Mesothelial cell of epicardium (in vitro differentiated cells): ENCODE results near the gene IGF1R. TPM values are rescaled to one million over a fixed set of nuclear protein-coding genes. Genes with fewer than 3 reads are reported as not detected.
A peak's percentile ranks its signal among the peaks of the same experiment; 100 is the strongest.

Experiments
- DNase-seq, 2 experiments: peaks; one replicate each; pipeline ENCODE4 v3.0.0; 2021; ENCODE audit warnings: low spot score in 2 of 2; ENCODE audit not compliant: unreplicated experiment in 2 of 2
- H3K27ac Mint-ChIP-seq: 2 replicates; pipeline ENCODE4 v1.8.0; 2021; ENCODE audit warnings: mixed read lengths
- H3K27me3 Mint-ChIP-seq: 2 replicates; pipeline ENCODE4 v1.8.0; 2021; ENCODE audit warnings: low read depth, mixed read lengths
- H3K36me3 Mint-ChIP-seq: 2 replicates; pipeline ENCODE4 v1.8.0; 2021; ENCODE audit warnings: mixed read lengths
- H3K4me1 Mint-ChIP-seq: 2 replicates; pipeline ENCODE4 v1.8.0; 2021; ENCODE audit warnings: mixed read lengths
- H3K4me3 Mint-ChIP-seq: 2 replicates; pipeline ENCODE4 v1.8.0; 2021; ENCODE audit warnings: mild to moderate bottlenecking, moderate library complexity, mixed read lengths
- H3K9me3 Mint-ChIP-seq: 2 replicates; pipeline ENCODE4 v1.8.0; 2021; ENCODE audit warnings: mixed read lengths
- total RNA-seq: library from RNA; stranded (reverse); gene quantifications from 3 replicates; pipeline ENCODE4 v1.2.1, GENCODE V29; 2021
- TF ChIP-seq, protein P1 (sequence below): fragments of 200-600 bp; sonication (generic); IDR thresholded peaks from one replicate; pipeline ENCODE4 v1.5.0; 2021; ENCODE audit warnings: antibody characterized with exemption; ENCODE audit not compliant: unreplicated experiment

The IGF1R gene
- total RNA-seq, 1 donor from 2014 or later, result 113 TPM

DNA sequence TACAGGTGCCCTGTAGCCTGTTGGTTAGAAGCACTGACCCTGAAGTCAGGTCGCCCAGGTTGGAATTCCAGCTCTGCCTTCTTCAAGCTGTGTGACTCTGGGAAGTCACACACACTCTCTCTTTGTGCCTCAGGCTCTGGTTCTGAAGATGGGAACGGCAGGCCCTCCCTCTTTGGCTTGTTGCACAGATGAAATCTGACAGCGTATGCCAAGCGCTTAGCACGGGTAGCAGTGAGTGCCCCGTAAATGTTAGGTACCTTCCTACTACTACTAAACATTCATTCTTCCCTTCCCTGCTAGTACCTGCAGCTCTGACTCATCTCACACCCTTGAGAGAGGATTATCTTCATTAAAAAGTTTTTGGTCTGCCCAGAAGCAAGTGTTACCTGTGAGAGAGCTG, 220.2 kb downstream of the IGF1R start:
- no peak for DNase-seq
- no peaks in the 10 kb centered on the region for H3K27me3 Mint-ChIP-seq
- TF ChIP-seq, protein P1, sequence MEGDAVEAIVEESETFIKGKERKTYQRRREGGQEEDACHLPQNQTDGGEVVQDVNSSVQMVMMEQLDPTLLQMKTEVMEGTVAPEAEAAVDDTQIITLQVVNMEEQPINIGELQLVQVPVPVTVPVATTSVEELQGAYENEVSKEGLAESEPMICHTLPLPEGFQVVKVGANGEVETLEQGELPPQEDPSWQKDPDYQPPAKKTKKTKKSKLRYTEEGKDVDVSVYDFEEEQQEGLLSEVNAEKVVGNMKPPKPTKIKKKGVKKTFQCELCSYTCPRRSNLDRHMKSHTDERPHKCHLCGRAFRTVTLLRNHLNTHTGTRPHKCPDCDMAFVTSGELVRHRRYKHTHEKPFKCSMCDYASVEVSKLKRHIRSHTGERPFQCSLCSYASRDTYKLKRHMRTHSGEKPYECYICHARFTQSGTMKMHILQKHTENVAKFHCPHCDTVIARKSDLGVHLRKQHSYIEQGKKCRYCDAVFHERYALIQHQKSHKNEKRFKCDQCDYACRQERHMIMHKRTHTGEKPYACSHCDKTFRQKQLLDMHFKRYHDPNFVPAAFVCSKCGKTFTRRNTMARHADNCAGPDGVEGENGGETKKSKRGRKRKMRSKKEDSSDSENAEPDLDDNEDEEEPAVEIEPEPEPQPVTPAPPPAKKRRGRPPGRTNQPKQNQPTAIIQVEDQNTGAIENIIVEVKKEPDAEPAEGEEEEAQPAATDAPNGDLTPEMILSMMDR, result no peak
- H3K27ac Mint-ChIP-seq, result no peak overlapping the region
- H3K36me3 Mint-ChIP-seq, result peaks cover 7% of the 10 kb centered on the region
- no peak overlapping the region for H3K4me3 Mint-ChIP-seq
- peaks cover 4% of the 10 kb centered on the region for H3K9me3 Mint-ChIP-seq
- H3K4me1 Mint-ChIP-seq, result peaks cover 32% of the 10 kb centered on the region

DNA sequence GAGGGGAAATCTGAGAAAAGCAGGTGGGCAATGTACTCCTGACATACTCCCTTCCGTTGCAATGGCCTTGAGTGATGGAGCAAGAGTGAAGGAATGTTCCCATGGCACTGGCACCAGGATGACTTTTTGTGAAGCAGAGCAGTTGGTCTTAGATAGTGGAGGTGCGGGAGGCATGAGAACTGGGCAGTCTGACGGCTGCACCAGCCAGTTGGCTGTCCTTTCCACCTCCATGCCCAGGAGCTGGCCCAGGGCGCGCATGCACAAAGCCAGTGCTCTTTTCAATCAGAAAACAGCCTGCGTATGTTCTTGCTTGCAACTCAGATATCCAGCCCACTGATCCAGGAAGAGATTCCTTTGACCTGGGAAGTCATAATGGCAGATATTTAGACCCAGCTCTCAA, 222.4 kb downstream of the IGF1R start:
- H3K9me3 Mint-ChIP-seq, result no peaks in the 10 kb centered on the region
- H3K36me3 Mint-ChIP-seq, result peaks cover 7% of the 10 kb centered on the region
- H3K27ac Mint-ChIP-seq, result no peak overlapping the region
- H3K4me3 Mint-ChIP-seq, result no peak overlapping the region
- no peak for DNase-seq
- TF ChIP-seq, protein P1, result no peak
- H3K4me1 Mint-ChIP-seq, result peaks cover 53% of the 10 kb centered on the region
- no peaks in the 10 kb centered on the region for H3K27me3 Mint-ChIP-seq

DNA sequence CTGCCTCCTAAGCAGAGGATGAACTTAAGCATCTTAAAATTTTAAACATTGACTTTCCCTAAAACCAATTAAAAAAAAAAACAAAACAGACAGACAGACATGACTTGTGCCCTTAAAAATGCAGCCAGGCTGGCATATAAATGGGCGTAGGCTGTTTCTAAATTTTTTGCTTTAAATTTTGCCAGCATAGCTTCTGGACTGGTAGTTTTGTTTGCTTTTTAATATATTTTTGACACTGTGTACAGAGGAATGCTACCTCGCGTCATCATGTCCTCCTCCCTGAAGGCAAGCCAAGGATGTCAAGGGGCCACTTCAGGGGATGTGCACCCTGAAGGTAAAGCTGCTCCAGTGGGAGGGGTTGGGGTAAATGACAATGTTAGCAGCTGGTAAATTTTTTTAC, 224.4 kb downstream of the IGF1R start:
- no peak for DNase-seq
- Mint-ChIP-seq H3K9me3 (no peaks in the 10 kb centered on the region), H3K27ac (no peak overlapping the region), H3K4me3 (no peak overlapping the region), H3K27me3 (no peaks in the 10 kb centered on the region), H3K4me1 (peaks cover 50% of the 10 kb centered on the region), H3K36me3 (peaks cover 6% of the 10 kb centered on the region)
- TF ChIP-seq, protein P1, result no peak

DNA sequence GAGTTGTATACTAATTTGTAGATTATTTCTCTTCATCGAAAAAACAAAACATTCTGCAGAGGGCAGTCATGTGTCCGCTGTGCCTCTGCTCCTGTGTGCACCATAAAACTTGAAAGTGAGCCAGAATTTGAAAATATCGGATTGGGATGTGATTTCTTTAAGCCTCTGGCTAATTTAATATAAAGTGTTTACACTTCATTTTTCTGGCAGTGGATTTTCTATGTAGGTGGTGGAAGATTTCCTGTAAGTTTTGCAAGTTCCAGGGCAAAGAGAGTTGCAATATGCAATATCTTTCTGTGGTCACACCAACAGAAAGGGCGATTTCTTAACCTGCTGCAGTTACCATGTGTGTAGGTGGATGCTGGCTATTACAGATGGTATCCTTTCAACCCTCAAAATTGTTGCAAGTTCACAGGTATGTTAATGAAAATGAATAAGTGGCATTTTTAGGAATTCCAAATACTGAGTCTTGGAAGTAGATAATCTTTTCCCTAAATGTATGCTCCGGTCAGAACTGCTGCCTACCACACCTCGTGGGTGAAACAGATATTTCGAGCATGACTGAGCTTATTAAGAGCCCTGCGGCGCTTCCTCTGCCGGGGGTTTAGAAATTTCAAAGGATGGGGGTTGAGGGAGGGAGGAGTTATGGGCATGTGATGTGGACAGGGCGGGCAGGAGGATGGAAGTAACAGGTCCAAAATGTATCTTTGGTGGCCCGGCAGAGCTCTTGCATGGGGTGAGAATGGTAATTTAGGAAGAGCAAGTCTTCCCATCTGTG, 225.3 kb downstream of the IGF1R start:
- TF ChIP-seq, protein P1, result no peak
- no peaks in the 10 kb centered on the region for H3K27me3 Mint-ChIP-seq
- H3K4me3 Mint-ChIP-seq, result no peak overlapping the region
- H3K9me3 Mint-ChIP-seq, result no peaks in the 10 kb centered on the region
- peak overlapping the region; percentile 44 for H3K27ac Mint-ChIP-seq
- DNase-seq, result no peak
- H3K36me3 Mint-ChIP-seq, result peaks cover 6% of the 10 kb centered on the region
- peaks cover 46% of the 10 kb centered on the region for H3K4me1 Mint-ChIP-seq

DNA sequence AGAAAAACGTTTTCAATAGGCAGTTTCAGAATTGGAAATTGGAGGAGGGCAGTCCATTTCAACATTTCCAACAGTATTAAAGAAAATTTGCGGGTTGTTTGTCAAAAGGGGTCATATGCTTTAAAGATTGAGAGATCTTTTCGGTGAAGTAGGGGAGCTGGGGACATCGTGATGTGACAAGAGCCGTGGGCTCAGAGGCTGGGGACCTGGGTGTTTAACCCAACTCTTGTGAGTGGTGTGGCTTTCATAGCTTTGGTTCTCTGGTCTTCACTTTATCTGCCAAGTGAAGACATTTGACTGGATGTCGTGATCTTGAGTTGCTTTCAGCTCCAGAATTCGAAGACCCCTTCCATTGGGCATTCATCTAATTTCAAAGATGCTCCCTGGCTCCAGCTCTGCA, 226.0 kb downstream of the IGF1R start:
- Mint-ChIP-seq H3K27me3 (no peaks in the 10 kb centered on the region), H3K36me3 (peaks cover 6% of the 10 kb centered on the region), H3K27ac (peak overlapping the region; percentile 30), H3K9me3 (no peaks in the 10 kb centered on the region), H3K4me3 (no peak overlapping the region), H3K4me1 (peaks cover 44% of the 10 kb centered on the region)
- TF ChIP-seq, protein P1, result no peak
- DNase-seq, result no peak

DNA sequence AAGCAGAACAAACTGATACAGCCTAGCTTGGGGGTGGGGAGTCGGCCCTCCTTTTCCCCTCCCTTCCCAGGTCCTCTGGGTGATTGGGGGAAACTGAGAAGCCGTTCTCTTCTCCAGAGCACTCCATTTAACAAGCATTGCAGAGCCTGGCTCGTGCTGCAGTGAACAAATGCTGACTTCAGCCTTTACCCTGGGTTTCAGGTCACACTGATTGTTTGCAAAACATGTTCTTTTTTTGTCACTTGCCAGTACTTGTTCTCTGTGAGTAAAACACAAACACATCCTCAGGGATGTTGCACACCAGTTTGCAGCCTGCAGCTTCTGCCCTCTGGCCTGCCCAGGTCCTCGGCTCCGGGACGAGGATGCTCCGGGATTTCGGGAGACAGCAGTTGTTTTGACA, 226.4 kb downstream of the IGF1R start:
- TF ChIP-seq, protein P1, result no peak
- no peaks in the 10 kb centered on the region for H3K9me3 Mint-ChIP-seq
- peaks cover 44% of the 10 kb centered on the region for H3K4me1 Mint-ChIP-seq
- no peak overlapping the region for H3K4me3 Mint-ChIP-seq
- DNase-seq, result no peak
- no peaks in the 10 kb centered on the region for H3K27me3 Mint-ChIP-seq
- peaks cover 6% of the 10 kb centered on the region for H3K36me3 Mint-ChIP-seq
- no peak overlapping the region for H3K27ac Mint-ChIP-seq
